ENCODE measurements around the gene ZNF445.
"Not testable (repeated sequence)": the region's sequence is repeated elsewhere in the genome, so short reads cannot be mapped to it uniquely, and the experiment has no call there.

ZNF445 gene

GRCh38 chr3:44434834-44435510 lies 42.5 kb downstream of the ZNF445 start:
- no peak for DNase-seq (ENCODE audit: low read depth in 3 of 3)

GRCh38 chr3:44430466-44430865 lies 47.0 kb downstream of the ZNF445 start:
- no peak for DNase-seq (ENCODE audit: low read depth in 3 of 3)

- no peak for DNase-seq (ENCODE audit: low read depth in 3 of 3)
Measured at GRCh38 chr3:44429459-44429858, 48.0 kb downstream of the ZNF445 start.

- no peak for DNase-seq (ENCODE audit: low read depth in 3 of 3)
Measured at GRCh38 chr3:44428910-44429309, 48.6 kb downstream of the ZNF445 start.

- no peak for DNase-seq (ENCODE audit: low read depth in 3 of 3)
Measured at GRCh38 chr3:44427683-44428082, 49.8 kb downstream of the ZNF445 start.

- no peak for DNase-seq (ENCODE audit: low read depth in 3 of 3)
Measured at GRCh38 chr3:44424758-44425157, 52.7 kb downstream of the ZNF445 start.

- no peak for DNase-seq (ENCODE audit: low read depth in 3 of 3)
Measured at GRCh38 chr3:44421280-44421679, 56.2 kb downstream of the ZNF445 start.

- no peak for DNase-seq (ENCODE audit: low read depth in 3 of 3)
Measured at GRCh38 chr3:44420676-44421075, 56.8 kb downstream of the ZNF445 start.

GRCh38 chr3:44419923-44420650 lies 57.4 kb downstream of the ZNF445 start:
- no peak for DNase-seq (ENCODE audit: low read depth in 3 of 3)

GRCh38 chr3:44419116-44419922 lies 58.2 kb downstream of the ZNF445 start:
- DNase-seq (ENCODE audit: low read depth in 3 of 3), result no peak

- no peak for DNase-seq (ENCODE audit: low read depth in 3 of 3)
Measured at GRCh38 chr3:44418549-44418948, 58.9 kb downstream of the ZNF445 start.

GRCh38 chr3:44418118-44418517 lies 59.4 kb downstream of the ZNF445 start:
- not testable (repeated sequence) for DNase-seq (ENCODE audit: low read depth in 3 of 3)

GRCh38 chr3:44416031-44417030 lies 61.1 kb downstream of the ZNF445 start:
- DNase-seq (ENCODE audit: low read depth in 3 of 3), result no peak

- no peak for DNase-seq (ENCODE audit: low read depth in 3 of 3)
Measured at GRCh38 chr3:44415421-44415820, 62.0 kb downstream of the ZNF445 start.

- no peak for DNase-seq (ENCODE audit: low read depth in 3 of 3)
Measured at GRCh38 chr3:44414517-44415090, 62.9 kb downstream of the ZNF445 start.

GRCh38 chr3:44412365-44412764 lies 65.1 kb downstream of the ZNF445 start:
- no peak for DNase-seq (ENCODE audit: low read depth in 3 of 3)

- no peak for DNase-seq (ENCODE audit: low read depth in 3 of 3)
Measured at GRCh38 chr3:44411031-44411645, 66.3 kb downstream of the ZNF445 start.

GRCh38 chr3:44409640-44410410 lies 67.6 kb downstream of the ZNF445 start:
- no peak for DNase-seq (ENCODE audit: low read depth in 3 of 3)

GRCh38 chr3:44402548-44402947 lies 74.9 kb downstream of the ZNF445 start:
- no peak for DNase-seq (ENCODE audit: low read depth in 3 of 3)

- no peak for DNase-seq (ENCODE audit: low read depth in 3 of 3)
Measured at GRCh38 chr3:44400771-44401170, 76.7 kb downstream of the ZNF445 start.
